Effector memory CD4-positive, alpha-beta T cell (primary cell): ENCODE data around the gene KIF3C.

Experiments used
- DNase-seq, 3 donors: peaks; one replicate each; pipeline ENCODE4 v3.0.0-alpha.2; 2020
- H3K27ac ChIP-seq: 2 replicates; pipeline ENCODE4 v1.7.0; 2013; ENCODE audit warnings: mild to moderate bottlenecking, low read length, moderate library complexity; ENCODE audit not compliant: insufficient read depth, poor library complexity, severe bottlenecking
- H3K27me3 ChIP-seq: replicated peaks from 2 replicates; pipeline ENCODE4 v1.7.0; 2013; ENCODE audit warnings: mild to moderate bottlenecking, low read length; ENCODE audit not compliant: insufficient read depth, control insufficient read depth, poor library complexity, severe bottlenecking
- H3K36me3 ChIP-seq: 2 replicates; pipeline ENCODE4 v1.7.0; 2013; ENCODE audit warnings: mild to moderate bottlenecking, low read length, moderate library complexity; ENCODE audit not compliant: control insufficient read depth, insufficient read depth
- H3K4me1 ChIP-seq: 2 replicates; pipeline ENCODE4 v1.7.0; 2013; ENCODE audit warnings: low read length, mild to moderate bottlenecking; ENCODE audit not compliant: control insufficient read depth, insufficient read depth, poor library complexity, severe bottlenecking
- H3K4me3 ChIP-seq: 2 replicates; pipeline ENCODE4 v1.7.0; 2013; ENCODE audit warnings: low read length, low read depth, mild to moderate bottlenecking; ENCODE audit not compliant: insufficient read depth, poor library complexity, severe bottlenecking
- H3K9me3 ChIP-seq: 2 replicates; pipeline ENCODE4 v1.7.0; 2013; ENCODE audit warnings: mild to moderate bottlenecking, low read length, moderate library complexity; ENCODE audit not compliant: control insufficient read depth

The KIF3C gene

DNA sequence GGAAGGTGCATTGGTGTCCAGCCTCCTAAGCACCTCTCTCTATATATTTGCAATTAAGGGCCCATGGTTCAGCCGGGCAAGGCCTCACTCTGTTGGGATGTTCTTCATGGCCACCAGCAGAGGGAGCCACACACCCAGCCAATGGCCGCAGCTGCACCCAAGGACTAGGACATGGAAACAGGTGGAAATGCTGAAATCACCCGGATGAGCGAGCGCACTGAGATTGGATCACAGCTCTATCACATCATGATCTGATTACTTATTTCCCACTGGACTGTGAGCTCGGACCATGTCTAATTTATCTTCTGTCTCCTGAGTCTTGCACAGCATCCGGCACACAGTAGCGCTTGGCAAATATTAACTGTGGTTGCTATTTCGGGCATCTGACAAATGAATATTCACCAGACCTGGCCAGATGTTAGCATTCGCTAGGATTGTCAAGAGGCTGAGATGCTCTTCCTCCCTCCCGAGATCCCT is 31.2 kb downstream of the KIF3C start:
- Histone ChIP-seq H3K4me1 (no peaks in the 10 kb centered on the region), H3K36me3 (no peaks in the 10 kb centered on the region), H3K9me3 (no peaks in the 10 kb centered on the region), H3K4me3 (no peak overlapping the region), H3K27ac (no peak overlapping the region), H3K27me3 (no peaks in the 10 kb centered on the region)
- DNase-seq: peak; percentile 38 to 51 (median 38)

DNA sequence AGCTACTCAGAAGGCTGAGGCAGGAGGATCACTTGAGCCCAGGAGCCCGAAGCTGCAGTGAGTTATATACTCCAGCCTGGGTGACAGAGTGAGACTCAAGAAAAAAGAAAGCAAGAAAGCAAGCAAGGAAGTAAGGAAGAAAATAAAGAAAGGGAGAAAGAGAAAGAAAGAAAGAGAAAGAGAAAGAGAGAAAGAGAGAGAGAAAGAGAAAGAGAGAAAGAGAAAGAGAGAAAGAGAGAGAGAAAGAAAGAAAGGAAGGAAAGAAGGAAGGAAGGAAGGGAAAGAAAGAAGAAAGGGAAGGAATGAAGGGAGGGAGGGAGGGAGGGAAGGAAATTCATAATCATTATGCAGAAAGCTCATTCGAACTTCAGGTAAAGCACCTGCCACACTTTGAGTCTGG is 33.9 kb downstream of the KIF3C start:
- no peak for DNase-seq
- no peaks in the 10 kb centered on the region for H3K9me3 ChIP-seq
- H3K36me3 ChIP-seq: no peaks in the 10 kb centered on the region
- no peak overlapping the region for H3K4me3 ChIP-seq
- H3K4me1 ChIP-seq: no peaks in the 10 kb centered on the region
- no peak overlapping the region for H3K27ac ChIP-seq
- no peaks in the 10 kb centered on the region for H3K27me3 ChIP-seq

DNA sequence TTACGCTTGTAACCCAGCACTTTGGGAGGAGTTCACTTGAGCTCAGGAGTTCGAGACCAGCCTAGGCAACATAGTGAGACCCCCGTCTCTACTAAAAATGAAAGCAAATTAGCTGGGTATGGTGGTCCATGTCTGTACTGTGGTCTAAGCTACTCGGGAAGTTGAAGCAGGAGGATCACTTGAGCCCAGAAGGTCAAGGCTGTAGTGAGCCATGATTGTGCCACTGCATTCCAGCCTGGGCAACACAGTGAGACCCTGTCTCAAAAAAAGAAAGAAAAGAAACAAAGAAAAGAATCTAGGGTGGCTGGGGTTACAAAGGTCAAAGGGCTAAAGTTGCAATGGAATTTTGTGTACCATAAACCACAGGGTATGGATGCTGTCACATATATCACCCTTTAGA is 41.3 kb downstream of the KIF3C start:
- Histone ChIP-seq H3K27ac (no peak overlapping the region), H3K4me1 (no peaks in the 10 kb centered on the region), H3K27me3 (no peaks in the 10 kb centered on the region), H3K36me3 (no peaks in the 10 kb centered on the region), H3K4me3 (no peak overlapping the region), H3K9me3 (no peaks in the 10 kb centered on the region)
- DNase-seq: no peak

DNA sequence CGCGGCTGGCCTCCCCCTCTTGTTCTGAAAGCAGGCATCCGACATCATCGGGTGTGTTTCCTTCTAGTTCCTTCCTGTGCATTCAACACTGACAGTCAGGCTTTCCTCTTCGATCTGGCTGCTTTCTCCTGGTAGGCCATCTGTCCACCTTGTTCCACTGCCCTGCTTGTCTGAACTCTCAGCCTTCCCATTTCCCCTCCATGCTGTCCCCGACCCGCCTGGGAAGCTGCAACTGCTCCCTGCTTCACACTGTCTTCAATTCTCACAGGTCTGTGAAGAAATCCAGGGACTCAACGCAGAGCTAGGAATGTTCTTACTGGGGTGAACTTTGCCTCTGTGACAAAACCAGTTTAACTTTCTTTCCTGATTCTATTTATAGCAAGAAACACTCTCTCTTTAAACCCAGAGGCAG is 43.0 kb downstream of the KIF3C start:
- Histone ChIP-seq H3K36me3 (no peaks in the 10 kb centered on the region), H3K27me3 (no peaks in the 10 kb centered on the region), H3K4me1 (no peaks in the 10 kb centered on the region), H3K27ac (no peak overlapping the region), H3K4me3 (no peak overlapping the region), H3K9me3 (no peaks in the 10 kb centered on the region)
- no peak for DNase-seq

DNA sequence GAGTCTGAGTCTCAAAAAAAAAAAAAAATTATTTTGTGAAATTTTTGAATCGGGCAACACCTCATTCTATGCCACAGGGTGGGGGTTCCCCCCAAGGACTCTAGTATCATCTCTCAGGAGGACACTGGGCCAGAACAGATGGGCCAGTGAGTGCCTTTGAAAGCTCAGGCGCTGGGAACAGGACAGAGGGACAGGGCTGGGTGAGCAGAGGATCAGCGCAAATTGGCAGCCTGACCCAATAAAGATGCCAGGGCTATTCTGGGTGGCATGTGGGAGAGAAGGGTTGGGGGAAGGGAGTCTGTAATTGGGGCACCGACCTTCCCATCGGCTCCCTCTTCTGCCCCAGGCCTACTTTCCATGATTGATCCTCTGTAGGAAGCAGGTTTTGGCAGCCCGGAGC is 44.0 kb downstream of the KIF3C start:
- no peaks in the 10 kb centered on the region for H3K36me3 ChIP-seq
- H3K27ac ChIP-seq: no peak overlapping the region
- DNase-seq: no peak

DNA sequence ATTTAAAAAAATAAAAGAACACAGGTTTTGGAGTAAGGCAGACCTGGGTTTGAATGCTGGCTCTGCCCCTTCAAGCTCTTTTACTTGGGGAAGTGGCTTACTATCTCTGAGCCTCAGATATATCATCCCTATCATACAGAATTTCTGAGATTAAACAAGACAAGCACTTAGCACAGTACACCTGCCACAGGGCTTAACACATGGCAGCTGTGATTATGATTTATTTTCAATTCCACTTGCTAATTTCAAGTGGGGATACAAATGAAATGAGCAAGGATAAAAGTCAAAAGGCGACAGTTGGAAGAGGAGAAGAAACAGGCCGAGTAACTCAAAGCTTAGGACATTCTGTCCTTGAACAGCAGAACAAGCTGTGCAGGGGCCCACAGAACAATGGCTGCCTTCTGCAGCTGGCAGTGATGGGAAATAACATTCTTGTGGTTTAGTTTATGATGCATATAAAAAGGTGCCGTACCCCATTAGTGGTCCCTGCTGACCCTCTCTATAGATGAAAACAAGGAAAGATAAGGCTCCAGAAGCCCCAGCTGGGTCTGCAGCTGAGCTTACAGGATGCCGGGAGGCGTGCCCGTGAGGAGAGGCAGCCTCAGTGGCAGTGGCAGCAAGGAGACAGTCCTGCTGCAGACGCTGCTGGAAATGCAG is 45.3 kb downstream of the KIF3C start:
- no peak for DNase-seq
- no peaks in the 10 kb centered on the region for H3K27me3 ChIP-seq
- no peak overlapping the region for H3K4me3 ChIP-seq
- H3K27ac ChIP-seq: no peak overlapping the region
- no peaks in the 10 kb centered on the region for H3K9me3 ChIP-seq
- no peaks in the 10 kb centered on the region for H3K4me1 ChIP-seq
- no peaks in the 10 kb centered on the region for H3K36me3 ChIP-seq

More for the DNA sequence above, 44.0 kb downstream of the KIF3C start:
- H3K27me3 ChIP-seq: no peaks in the 10 kb centered on the region
- H3K4me3 ChIP-seq: no peak overlapping the region
- H3K4me1 ChIP-seq: no peaks in the 10 kb centered on the region
- H3K9me3 ChIP-seq: no peaks in the 10 kb centered on the region

DNA sequence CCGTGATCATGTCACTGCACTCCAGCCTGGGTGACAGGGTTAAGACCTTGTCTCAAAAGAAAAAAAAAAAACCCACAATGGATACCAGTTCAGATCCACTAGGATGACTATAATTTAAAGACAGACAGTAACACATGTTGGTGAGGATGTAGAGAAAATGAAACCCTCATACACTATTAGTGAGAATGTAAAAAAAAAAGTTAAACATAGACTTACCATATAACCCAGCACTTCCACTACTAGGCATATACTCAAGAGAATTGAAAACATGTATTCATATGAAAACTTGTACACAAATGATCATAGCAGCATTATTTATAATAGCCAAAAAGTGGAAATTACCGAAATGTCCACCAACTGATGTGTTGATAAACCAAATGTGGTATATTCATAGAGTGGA is 48.7 kb downstream of the KIF3C start:
- no peak for DNase-seq
- no peak overlapping the region for H3K4me3 ChIP-seq
- H3K36me3 ChIP-seq: no peaks in the 10 kb centered on the region
- no peaks in the 10 kb centered on the region for H3K27me3 ChIP-seq
- H3K9me3 ChIP-seq: no peaks in the 10 kb centered on the region
- no peaks in the 10 kb centered on the region for H3K4me1 ChIP-seq
- H3K27ac ChIP-seq: no peak overlapping the region

DNA sequence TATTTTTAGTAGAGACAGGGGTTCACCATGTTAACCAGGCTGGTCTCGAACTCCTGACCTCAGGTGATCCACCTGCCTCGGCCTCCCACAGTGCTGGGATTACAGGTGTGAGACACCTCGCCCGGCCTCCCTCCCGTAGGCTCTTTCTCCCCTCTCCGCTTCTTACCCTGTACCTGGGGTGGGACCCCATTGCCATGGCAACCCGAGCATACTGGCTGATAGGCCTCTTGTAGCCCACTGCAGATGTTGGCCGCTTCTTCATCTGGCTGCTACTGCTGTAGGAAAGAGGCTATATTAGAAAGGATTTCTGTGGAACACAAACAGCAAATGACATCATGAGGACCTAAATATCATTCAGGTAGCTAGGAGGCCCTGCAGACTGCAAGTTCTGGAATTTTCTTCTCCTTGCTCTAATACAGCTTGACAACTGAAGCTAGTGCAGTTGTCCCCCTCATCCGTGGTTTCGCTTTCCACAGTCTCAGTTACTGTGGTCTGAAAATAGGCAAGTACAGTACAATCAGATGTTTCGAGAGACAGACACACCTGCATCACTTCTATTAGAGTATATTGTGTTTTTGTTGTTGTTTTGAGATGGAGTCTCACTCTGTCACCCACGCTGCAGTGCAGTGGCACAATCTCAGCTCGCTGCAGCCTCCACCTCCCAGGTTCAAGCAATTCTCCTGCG is 52.4 kb downstream of the KIF3C start:
- no peak for DNase-seq
- no peak overlapping the region for H3K4me3 ChIP-seq
- no peaks in the 10 kb centered on the region for H3K27me3 ChIP-seq
- H3K27ac ChIP-seq: no peak overlapping the region
- no peaks in the 10 kb centered on the region for H3K36me3 ChIP-seq
- no peaks in the 10 kb centered on the region for H3K9me3 ChIP-seq
- no peaks in the 10 kb centered on the region for H3K4me1 ChIP-seq

DNA sequence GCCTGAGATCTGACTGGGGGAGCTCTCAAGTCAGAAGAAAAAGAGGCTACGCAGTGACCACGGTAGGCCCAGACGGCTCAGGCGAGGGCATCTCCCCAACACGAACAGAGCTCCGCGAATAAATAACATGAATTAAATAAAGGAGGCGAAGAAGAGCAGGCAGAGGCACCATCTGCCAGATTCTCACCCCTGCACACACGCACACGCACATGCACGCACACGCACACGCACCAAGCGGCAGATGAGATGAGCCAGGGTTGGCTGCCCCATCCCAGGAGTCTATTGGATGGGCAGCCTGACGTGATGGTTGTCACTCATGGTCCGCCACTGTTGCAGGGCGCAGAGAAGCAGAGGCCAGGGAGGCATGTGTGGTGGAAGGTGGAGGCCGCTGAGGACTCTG is 53.6 kb downstream of the KIF3C start:
- no peak for DNase-seq
- no peaks in the 10 kb centered on the region for H3K4me1 ChIP-seq
- no peak overlapping the region for H3K27ac ChIP-seq
- H3K36me3 ChIP-seq: no peaks in the 10 kb centered on the region
- H3K27me3 ChIP-seq: no peaks in the 10 kb centered on the region
- H3K4me3 ChIP-seq: no peak overlapping the region
- no peaks in the 10 kb centered on the region for H3K9me3 ChIP-seq

DNA sequence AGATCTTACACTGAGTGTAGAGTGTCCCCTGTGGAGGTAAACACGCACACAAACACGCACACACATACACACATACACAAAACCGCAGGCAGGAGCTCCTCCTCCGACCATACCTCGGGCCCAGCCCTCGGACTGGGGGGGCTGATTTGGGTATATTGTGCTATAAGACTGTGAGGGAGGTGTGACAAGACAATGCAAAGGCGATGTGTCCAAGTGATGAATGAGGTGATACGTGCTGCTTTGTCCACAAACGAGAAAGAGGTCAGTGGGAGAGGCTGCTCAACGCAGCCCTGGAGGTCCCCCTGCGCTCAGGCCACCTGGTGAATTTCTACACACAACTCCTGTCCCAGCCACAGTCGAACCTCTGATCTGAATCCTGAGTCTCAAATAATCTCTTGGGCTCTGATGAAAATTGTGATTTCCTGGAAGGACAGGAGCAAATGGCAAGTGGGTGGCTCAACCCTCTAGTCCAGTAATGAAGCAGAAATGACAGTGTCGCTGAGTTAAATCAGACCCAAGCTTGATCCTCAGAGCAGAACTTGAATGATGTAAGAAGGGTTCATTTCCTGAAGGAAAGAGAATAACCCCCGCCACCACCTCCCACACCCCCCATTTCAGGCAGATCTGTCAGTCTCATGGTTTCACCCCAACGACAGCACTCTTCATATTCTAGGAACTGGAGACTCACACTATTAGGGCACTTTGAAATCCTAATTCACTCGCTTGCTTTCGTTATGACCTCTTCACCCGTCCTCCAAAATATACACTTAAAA is 55.1 kb downstream of the KIF3C start:
- no peaks in the 10 kb centered on the region for H3K36me3 ChIP-seq
- no peaks in the 10 kb centered on the region for H3K27me3 ChIP-seq
- no peak overlapping the region for H3K4me3 ChIP-seq
- H3K9me3 ChIP-seq: no peaks in the 10 kb centered on the region
- no peaks in the 10 kb centered on the region for H3K4me1 ChIP-seq
- no peak for DNase-seq
- no peak overlapping the region for H3K27ac ChIP-seq
